ENCODE results near the gene COL5A3. TPM values are rescaled to one million over a fixed set of nuclear protein-coding genes. Genes with fewer than 3 reads are reported as not detected.

Gene COL5A3
- total and polyA plus RNA-seq, 2 experiments from 2014 or later: 1.0 to 1.2 TPM

GRCh38 chr19:9991425-9992191 is 18.7 kb downstream of the COL5A3 start (continued):
- TF ChIP-seq CREB1 (CRISPR knock-in tag; IDR thresholded peaks at IDR 0.05; ENCODE audit: low read depth): no peak
- TF ChIP-seq POLR2AphosphoS5 (IDR thresholded peaks at IDR 0.05; ENCODE audit: low read depth): no peak
- TF ChIP-seq CTCF (conservative IDR thresholded peaks at IDR 0.05; ENCODE audit: low read depth in 2 of 2): no peak

GRCh38 chr19:9989504-9989903 is 20.8 kb downstream of the COL5A3 start:
- Mint-ChIP-seq H3K27me3 (ENCODE audit: insufficient read depth, low read depth, poor library complexity) (peaks cover 11% of the 10 kb centered on the region), H3K9me3 (no peaks in the 10 kb centered on the region), H3K27ac (no peak overlapping the region), H3K36me3 (ENCODE audit: low read depth) (no peaks in the 10 kb centered on the region), H3K4me1 (peaks cover 10% of the 10 kb centered on the region; the same call in 2 of the 3 replicates), H3K4me3 (no peak overlapping the region)
- Histone ChIP-seq H3K36me3 (ENCODE audit: insufficient read depth) (no peaks in the 10 kb centered on the region), H3K4me2 (no peak overlapping the region), H3K4me3 (no peak overlapping the region), H3K4me1 (ENCODE audit: insufficient read depth) (peaks cover 11% of the 10 kb centered on the region; the same call in 1 of the 2 replicates), H3K79me2 (replicated peaks; ENCODE audit: insufficient read depth) (no peaks in the 10 kb centered on the region), H3K27ac (ENCODE audit: low read depth) (no peak overlapping the region), H3K27me3 (ENCODE audit: insufficient read depth) (no peaks in the 10 kb centered on the region), H3F3A (replicated peaks; ENCODE audit: low read depth) (no peaks in the 10 kb centered on the region), H4K20me1 (replicated peaks; ENCODE audit: insufficient read depth) (no peaks in the 10 kb centered on the region), H3K9me2 (ENCODE audit: insufficient read depth) (no peaks in the 10 kb centered on the region), H2AFZ (no peak overlapping the region)
- ATAC-seq: no peak
- DNase-seq (ENCODE audit: low spot score): no peak
- TF ChIP-seq EZH2 (IDR thresholded peaks at IDR 0.05; ENCODE audit: low read depth, unreplicated experiment): no peak
- TF ChIP-seq REST (IDR thresholded peaks at IDR 0.05; ENCODE audit: unreplicated experiment): no peak
- TF ChIP-seq ZNF331 (CRISPR knock-in tag; IDR thresholded peaks at IDR 0.05; ENCODE audit: low read depth): no peak
- no peak for TF ChIP-seq CREB1 (CRISPR knock-in tag; IDR thresholded peaks at IDR 0.05; ENCODE audit: low read depth)
- TF ChIP-seq NANOG (IDR thresholded peaks at IDR 0.05; ENCODE audit: borderline replicate concordance): no peak
- TF ChIP-seq CTCF (conservative IDR thresholded peaks at IDR 0.05; ENCODE audit: low read depth in 2 of 2): no peak
- no peak for TF ChIP-seq ETS1 (IDR thresholded peaks at IDR 0.05)
